Uterus (tissue), 4 donors: Measurements from ENCODE around the gene DMAC2L. TPM values are rescaled to one million over a fixed set of nuclear protein-coding genes. Genes with fewer than 3 reads are reported as not detected.
A peak's percentile ranks its signal among the peaks of the same experiment; 100 is the strongest.
"Not testable (repeated sequence)": the region's sequence is repeated elsewhere in the genome, so short reads cannot be mapped to it uniquely, and the experiment has no call there.

ENCODE experiments used
- DNase-seq, 2 donors: peaks; one replicate each; pipeline ENCODE4 v3.0.0-alpha.2; 2019 to 2020
- H3K27ac ChIP-seq, 2 donors: fragments of 200-600 bp; sonication (generic); 1 replicate in 1 of 2; 2 replicates in 1 of 2; pipeline ENCODE4 v1.5.1; 2016 to 2018
- H3K27me3 ChIP-seq, 2 donors: fragments of 200-600 bp; sonication (generic); one replicate each; pipeline ENCODE4 v1.5.1; 2018 to 2019; ENCODE audit warnings: control low read depth in 1 of 2
- H3K36me3 ChIP-seq, 2 donors: fragments of 200-600 bp; sonication (generic); one replicate each; pipeline ENCODE4 v1.5.1; 2019; ENCODE audit warnings: control low read depth in 1 of 2
- H3K4me1 ChIP-seq, 2 donors: fragments of 200-600 bp; sonication (generic); one replicate each; pipeline ENCODE4 v1.5.1; 2018 to 2019; ENCODE audit warnings: control low read depth in 1 of 2
- H3K4me3 ChIP-seq, 2 donors: fragments of 200-600 bp; sonication (generic); 1 replicate in 1 of 2; 2 replicates in 1 of 2; pipeline ENCODE4 v1.5.1; 2018 to 2019; ENCODE audit warnings: mild to moderate bottlenecking in 1 of 2
- H3K9me3 ChIP-seq, 2 donors: fragments of 200-600 bp; sonication (generic); one replicate each; pipeline ENCODE4 v1.5.1; 2019; ENCODE audit warnings: control low read depth in 1 of 2
- CTCF ChIP-seq, 4 experiments: fragments of 200-600 bp in 2 of 4; fragments of 450-650 bp in 2 of 4; sonication (generic) in 2 of 4; IDR thresholded peaks; one replicate each; pipeline ENCODE4 v1.5.1; 2016 to 2019; ENCODE audit warnings: antibody characterized with exemption in 4 of 4, mild to moderate bottlenecking in 2 of 4, moderate library complexity in 1 of 4
- POLR2A ChIP-seq, 2 donors: fragments of 450-650 bp; IDR thresholded peaks; one replicate each; pipeline ENCODE4 v1.6.1; 2016; ENCODE audit warnings: antibody characterized with exemption in 2 of 2, mild to moderate bottlenecking in 1 of 2, moderate library complexity in 1 of 2
- intact Hi-C: fragments of 100-400 bp; cut with DNase I; formaldehyde crosslinking; loops from one replicate; pipeline ENCODE4 v1.15.1; 2023; ENCODE audit warnings: low total_unique reads
- total RNA-seq, 4 donors: library from RNA; depleted of rRNA in 3 of 4; stranded (reverse); fragments of >200 nt in 3 of 4; gene quantifications; one replicate each; pipeline versions ENCODE4 v1.1.0 to v1.2.4, GENCODE V29; 2014 to 2023
- donor health status: DM: yes; HTN: yes; CAD: no.

DMAC2L gene
- total RNA-seq, 4 donors from 2014 or later = 13.1 to 48.4 (median 20.4) TPM

GRCh38 chr14:50311337-50311971 lies 670 bp upstream of the DMAC2L start:
- H3K27me3 ChIP-seq = no peaks in the 10 kb centered on the region
- intact Hi-C loops = no loop called here
- DNase-seq = no peak
- peak overlapping the region; percentile 82 to 92 for H3K27ac ChIP-seq
- peak; percentile 20 to 65 (median 53) for TF ChIP-seq CTCF (IDR thresholded peaks at IDR 0.05)
- TF ChIP-seq POLR2A (IDR thresholded peaks at IDR 0.05) = no peak
- H3K9me3 ChIP-seq = no peaks in the 10 kb centered on the region
- H3K4me3 ChIP-seq = peak overlapping the region; percentile 72 to 84
- H3K36me3 ChIP-seq = no peaks in the 10 kb centered on the region
- H3K4me1 ChIP-seq = no peaks in the 10 kb centered on the region

- intact Hi-C loops = no loop called here
- TF ChIP-seq POLR2A (IDR thresholded peaks at IDR 0.05) (no peak), CTCF (IDR thresholded peaks at IDR 0.05) (no peak)
- Histone ChIP-seq H3K4me3 (peak overlapping the region; percentile 72 to 84), H3K9me3 (no peaks in the 10 kb centered on the region), H3K27ac (peak overlapping the region; percentile 82 to 92), H3K4me1 (no peaks in the 10 kb centered on the region), H3K36me3 (no peaks in the 10 kb centered on the region), H3K27me3 (no peaks in the 10 kb centered on the region)
- DNase-seq = no peak
These were observed 570 bp downstream of the DMAC2L start for GRCh38 chr14:50312734-50313054.

- H3K9me3 ChIP-seq, H3K27me3 ChIP-seq, H3K4me3 ChIP-seq, intact Hi-C loops, DNase-seq, H3K27ac ChIP-seq, H3K36me3 ChIP-seq, H3K4me1 ChIP-seq: not testable (repeated sequence)
These were observed 2.0 kb downstream of the DMAC2L start for GRCh38 chr14:50314098-50314497.

- H3K36me3 ChIP-seq = no peaks in the 10 kb centered on the region
- TF ChIP-seq POLR2A (IDR thresholded peaks at IDR 0.05) (no peak), CTCF (IDR thresholded peaks at IDR 0.05) (peak; percentile 62 to 78 (median 66))
- intact Hi-C loops = loop anchor here (2.0 kb wide), 1 partner anchor 215 kb away; the partner anchor contains the start of gene MAP4K5
- H3K9me3 ChIP-seq = no peaks in the 10 kb centered on the region
- no peak for DNase-seq
- H3K4me1 ChIP-seq = no peaks in the 10 kb centered on the region
- no peak overlapping the region for H3K4me3 ChIP-seq
- H3K27me3 ChIP-seq = no peaks in the 10 kb centered on the region
- peak overlapping the region in 1 of 2 donors; percentile 87 for H3K27ac ChIP-seq
These were observed 6.0 kb downstream of the DMAC2L start for GRCh38 chr14:50318031-50318626.

- no peak overlapping the region for H3K4me3 ChIP-seq
- peak overlapping the region; percentile 62 to 87 for H3K27ac ChIP-seq
- no peak for DNase-seq
- H3K4me1 ChIP-seq = no peaks in the 10 kb centered on the region
- H3K27me3 ChIP-seq = no peaks in the 10 kb centered on the region
- no peaks in the 10 kb centered on the region for H3K9me3 ChIP-seq
- intact Hi-C loops = loop anchor here (2.0 kb wide), 1 partner anchor 214 kb away; the partner anchor contains the start of gene MAP4K5
- H3K36me3 ChIP-seq = no peaks in the 10 kb centered on the region
- no peak for TF ChIP-seq POLR2A (IDR thresholded peaks at IDR 0.05)
- no peak for TF ChIP-seq CTCF (IDR thresholded peaks at IDR 0.05)
These were observed 7.2 kb downstream of the DMAC2L start for GRCh38 chr14:50319293-50319692.
